GM18907 (cell line): ENCODE data around the gene PHPT1.
"Not testable (repeated sequence)": the region's sequence is repeated elsewhere in the genome, so short reads cannot be mapped to it uniquely, and the experiment has no call there.

Source experiments
- ATAC-seq: cut with Tn5 transposase; IDR thresholded peaks from one replicate; pipeline ENCODE4 v1.9.1; 2021; ENCODE audit warnings: mild to moderate bottlenecking, moderate library complexity; ENCODE audit not compliant: unreplicated experiment

Gene PHPT1

DNA sequence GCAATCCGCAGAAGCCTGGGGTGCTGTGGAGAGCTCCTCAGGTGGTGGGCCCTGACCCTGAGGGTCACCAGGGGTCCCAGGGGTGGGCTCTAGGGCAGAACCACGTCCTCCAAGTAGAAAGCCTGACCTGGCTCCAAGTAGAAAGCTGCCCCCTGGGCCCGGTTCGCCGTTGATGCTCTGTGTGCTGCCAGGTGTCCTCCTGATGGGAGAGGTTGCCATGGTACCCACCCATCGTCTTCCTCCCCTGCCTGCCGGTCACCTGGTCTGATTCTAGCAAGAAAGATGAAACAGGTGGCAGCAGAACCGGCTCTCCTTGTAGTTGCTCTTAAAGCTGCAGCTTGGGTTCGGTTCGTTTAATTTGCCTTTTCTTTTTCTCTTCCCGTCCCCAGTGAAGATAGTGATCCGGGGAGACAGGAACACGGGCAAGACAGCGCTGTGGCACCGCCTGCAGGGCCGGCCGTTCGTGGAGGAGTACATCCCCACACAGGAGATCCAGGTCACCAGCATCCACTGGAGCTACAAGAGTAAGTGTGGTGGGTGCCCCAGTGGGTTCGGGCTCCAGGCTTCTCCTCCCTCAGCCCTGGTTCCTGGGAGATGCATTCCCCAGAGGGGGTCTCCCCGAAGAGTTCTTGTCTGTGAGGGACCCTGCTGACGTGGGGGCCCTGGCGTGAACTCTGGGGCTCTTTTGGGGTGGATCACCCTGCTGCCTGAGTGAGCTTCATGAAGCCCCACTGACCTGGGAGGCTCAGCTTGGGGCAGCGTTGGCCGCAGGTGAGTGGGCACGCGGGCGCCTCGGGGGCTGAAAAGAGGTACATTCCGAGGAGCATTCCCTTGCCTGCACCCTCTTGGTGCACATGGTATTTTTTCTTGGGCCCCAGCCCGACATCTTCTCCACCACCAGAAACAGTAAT, 25.8 kb upstream of the PHPT1 start:
- ATAC-seq: no peak

GRCh38 chr9:136824496-136825225, 24.5 kb upstream of the PHPT1 start:
- ATAC-seq: no peak

GRCh38 chr9:136825295-136826187, 23.7 kb upstream of the PHPT1 start:
- no peak for ATAC-seq

DNA sequence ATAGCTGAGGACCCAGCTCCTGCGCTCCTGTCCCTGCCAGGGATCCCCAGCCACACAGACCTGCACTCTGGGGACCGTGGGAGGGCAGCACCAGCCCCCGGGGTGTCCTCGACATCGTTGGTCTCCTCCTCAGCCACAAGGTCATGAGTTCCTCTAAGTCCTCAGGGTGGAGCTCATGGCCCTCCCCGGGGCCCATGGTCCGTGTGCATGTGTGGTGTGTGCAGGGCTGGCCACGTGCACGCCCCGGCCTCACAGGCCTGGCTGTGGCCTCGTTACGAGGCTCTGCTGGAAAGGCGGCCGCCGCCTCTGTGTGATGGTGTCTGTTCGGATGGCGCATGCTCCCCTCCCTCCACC, 23.0 kb upstream of the PHPT1 start:
- ATAC-seq: no peak

DNA sequence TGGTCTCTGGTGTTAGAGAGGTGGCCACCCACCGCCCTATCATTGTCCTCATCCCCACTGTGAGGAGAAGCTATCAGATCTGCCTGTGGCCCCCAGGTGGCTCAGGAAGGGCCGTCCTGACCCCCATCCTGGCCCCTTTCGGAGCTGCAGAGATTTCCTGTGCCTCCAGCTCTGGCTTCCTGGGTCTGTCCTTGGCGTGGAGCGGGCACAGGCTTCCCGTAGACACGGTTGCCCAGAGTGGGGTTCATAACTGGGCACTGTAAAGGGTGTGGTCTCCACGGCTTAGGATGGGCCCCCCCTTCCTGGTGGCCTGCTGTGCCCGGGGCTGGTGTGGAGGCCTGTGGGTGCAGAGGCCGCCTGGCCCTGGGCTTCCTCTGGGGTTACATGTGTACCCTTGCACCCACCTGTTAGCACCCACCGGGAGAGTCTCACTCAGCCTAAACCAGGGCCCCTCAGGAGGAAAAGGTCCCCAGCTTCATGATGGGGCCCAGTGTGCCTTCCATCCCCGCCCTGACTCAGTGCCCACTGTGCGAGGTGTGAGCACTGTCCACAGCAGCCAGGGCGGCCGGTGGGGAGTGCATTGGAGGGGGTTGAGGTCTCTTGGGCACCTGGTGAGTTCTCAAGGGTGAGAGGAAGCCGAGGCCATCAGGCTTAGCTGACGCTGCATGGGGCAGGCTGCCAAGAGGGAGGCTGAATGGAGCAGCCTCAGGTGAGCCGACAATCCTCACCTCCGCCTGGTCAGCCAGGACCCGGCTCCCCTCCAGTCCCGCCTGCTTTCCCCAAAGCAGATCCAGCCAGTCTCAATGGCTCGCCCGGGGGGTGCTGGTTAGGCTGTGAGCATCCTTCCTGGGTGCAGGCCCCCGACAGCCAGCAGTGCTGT, 22.3 kb upstream of the PHPT1 start:
- ATAC-seq: no peak

DNA sequence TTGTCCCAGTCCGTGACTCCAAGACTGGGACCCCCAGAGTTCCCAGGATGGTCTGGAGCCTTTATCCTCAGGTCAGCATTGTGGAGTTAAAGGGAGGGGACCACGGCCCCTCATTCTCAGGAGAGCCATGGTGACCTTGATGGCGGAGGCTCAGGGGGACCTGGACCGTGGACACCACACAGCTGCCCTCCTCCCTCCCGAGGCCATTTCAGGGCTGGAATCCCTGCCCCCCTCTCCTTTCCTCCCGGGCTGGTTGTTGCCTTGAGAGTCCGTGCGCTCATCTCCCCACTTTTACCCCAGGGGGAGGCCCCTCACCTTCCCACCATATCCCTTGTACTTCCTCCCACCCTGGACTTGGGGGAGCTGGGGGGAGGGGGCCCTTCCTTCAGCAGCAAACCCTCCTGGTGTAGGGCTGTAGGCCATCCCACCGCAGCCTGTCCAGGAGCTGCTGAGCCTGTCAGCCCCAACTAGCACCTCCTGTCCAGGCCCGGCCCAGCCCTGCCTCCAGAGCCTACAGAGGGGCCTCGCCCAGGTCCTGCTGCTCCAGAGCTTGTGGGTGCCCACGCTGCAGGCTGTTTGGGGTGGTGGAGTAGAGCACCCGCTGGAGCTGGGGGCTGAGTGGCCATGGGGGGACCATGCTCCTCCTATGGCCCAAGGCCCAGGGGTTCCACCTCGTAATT, 21.3 kb upstream of the PHPT1 start:
- no peak for ATAC-seq

GRCh38 chr9:136828474-136829140, 20.6 kb upstream of the PHPT1 start:
- no peak for ATAC-seq

DNA sequence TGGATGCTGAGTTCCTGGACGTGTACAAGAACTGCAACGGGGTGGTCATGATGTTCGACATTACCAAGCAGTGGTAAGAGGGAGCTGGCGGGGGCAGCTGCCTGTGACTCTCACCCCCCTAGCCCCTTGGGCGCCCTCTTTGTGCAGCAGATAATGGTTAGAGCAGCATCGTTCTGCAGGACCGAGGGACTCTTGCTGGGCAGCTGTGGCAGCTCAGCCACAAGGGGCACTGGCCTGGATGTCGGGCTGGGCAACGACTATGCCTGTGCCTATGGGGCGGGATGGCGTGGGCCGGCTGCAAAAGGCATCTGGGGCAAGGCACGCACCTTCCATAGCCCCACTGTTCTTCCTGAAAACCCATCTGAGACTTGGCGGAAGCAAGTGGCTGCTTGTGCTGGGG, 19.8 kb upstream of the PHPT1 start:
- ATAC-seq: no peak

DNA sequence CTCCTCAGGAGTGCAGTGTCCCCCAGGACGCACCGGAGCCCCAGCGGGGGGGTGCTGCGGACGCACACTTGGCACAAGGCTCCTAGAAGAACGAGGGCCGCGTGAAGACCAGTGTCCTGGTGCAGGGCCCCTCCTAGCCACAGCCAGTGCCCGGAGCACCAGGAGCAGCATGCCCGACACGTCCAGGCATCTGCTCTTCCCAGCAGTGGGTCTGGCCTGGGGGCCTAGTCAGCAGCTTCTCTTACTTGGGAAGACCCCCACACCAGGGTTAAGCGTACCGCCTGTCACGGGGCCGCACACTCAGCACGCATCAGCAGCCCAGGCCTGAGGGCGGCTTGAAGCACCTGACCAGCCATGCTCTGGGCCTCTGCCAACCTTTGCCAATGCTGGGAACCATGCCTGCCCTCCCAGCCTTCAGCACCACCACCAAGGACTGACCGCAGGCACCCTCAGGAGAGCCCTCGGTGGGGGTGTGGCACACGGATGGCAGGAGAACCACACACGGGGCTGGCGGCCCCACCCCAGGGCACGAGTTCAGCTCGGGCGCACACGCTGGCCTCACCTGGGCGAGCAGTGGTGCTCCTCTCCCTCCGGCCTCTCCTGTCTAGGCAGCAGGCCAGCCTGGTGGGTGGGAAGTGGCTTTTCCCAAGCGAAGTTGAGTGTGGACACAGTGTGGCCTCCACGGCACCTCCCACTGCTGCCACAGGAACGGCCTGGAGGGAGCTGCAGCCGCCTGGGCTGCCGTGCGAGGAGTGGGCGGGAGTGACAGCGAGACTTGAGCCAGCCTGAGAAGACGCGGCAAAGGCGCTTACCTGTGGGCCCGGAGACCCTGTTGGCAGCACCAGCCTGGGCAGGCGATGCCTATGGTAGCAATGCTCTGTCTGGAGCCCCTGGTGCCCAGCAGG, 19.0 kb upstream of the PHPT1 start:
- ATAC-seq: no peak

DNA sequence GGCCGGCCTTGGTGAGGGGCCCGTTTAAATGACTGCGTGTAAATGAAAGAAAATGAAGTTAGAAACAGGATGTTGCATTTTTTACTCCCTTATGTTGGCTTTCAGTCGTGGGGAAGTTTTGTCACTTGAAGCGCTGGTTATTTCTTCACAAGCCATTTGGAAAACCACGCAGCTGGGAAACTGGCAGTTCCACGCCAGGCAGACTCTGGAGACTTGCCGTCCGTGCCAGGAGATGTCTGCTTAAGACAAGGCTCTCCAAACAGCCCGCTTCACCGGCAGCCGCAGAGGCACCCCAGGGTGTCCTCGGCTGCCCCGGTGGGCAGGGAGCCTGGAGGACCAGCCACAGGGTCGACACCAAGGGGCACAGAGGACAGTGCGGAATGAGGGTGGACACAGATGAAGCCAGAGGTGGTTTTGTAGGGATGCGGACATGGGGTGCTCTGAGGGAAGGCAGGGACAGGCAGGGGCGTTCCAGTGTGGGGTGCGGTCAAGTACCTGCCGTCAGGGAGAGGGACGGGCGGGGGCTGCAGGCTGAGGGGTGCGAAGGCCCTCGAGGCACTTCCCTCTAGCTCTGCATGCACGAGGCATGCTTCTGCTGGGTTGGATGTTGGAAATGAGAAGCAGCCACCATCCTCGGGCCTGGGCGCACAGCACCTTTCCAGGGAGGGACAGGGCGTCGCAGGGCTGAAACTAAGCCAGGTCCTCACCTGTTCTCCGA, 18.0 kb upstream of the PHPT1 start:
- no peak for ATAC-seq

GRCh38 chr9:136831720-136832104, 17.5 kb upstream of the PHPT1 start:
- ATAC-seq: no peak

- no peak for ATAC-seq
Observed at GRCh38 chr9:136832581-136832980, 16.6 kb upstream of the PHPT1 start.

GRCh38 chr9:136833381-136834048, 15.7 kb upstream of the PHPT1 start:
- ATAC-seq: not testable (repeated sequence)

DNA sequence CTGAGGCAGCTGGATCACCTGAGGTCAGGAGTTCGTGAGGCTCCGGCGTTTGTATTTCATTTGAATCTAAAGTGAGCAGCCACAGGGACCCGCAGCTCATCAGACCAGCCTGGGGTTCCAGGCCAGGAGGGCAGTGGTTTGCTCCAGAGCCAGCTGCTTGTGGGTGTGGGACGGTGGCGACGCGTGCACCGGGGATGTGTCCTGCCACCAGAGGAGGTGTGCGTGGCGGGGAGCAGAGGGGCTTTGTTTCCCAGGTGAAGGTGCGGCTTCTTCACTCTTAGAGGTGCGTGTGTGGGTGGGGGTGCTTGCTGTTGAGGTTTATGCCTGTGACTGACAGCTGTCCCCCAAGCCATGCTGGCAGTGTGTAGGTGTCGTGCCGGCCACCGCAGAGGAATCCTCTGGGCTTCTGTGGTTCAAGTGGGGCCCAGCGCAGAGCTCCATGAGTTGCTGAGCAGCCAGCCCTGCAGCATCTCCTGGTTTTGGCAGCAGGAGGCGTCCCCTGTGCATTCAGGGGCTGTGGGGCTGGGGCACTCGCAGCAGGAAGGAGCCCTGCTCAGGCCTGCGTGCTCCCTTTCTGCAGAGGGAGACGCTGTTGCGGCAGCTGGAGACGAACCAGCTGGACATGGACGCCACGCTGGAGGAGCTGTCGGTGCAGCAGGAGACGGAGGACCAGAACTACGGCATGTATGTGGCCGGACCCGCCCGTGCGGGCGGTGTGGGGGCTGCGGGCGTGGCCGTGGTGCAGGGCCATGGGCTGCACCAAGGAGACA, 13.9 kb upstream of the PHPT1 start:
- ATAC-seq: no peak

DNA sequence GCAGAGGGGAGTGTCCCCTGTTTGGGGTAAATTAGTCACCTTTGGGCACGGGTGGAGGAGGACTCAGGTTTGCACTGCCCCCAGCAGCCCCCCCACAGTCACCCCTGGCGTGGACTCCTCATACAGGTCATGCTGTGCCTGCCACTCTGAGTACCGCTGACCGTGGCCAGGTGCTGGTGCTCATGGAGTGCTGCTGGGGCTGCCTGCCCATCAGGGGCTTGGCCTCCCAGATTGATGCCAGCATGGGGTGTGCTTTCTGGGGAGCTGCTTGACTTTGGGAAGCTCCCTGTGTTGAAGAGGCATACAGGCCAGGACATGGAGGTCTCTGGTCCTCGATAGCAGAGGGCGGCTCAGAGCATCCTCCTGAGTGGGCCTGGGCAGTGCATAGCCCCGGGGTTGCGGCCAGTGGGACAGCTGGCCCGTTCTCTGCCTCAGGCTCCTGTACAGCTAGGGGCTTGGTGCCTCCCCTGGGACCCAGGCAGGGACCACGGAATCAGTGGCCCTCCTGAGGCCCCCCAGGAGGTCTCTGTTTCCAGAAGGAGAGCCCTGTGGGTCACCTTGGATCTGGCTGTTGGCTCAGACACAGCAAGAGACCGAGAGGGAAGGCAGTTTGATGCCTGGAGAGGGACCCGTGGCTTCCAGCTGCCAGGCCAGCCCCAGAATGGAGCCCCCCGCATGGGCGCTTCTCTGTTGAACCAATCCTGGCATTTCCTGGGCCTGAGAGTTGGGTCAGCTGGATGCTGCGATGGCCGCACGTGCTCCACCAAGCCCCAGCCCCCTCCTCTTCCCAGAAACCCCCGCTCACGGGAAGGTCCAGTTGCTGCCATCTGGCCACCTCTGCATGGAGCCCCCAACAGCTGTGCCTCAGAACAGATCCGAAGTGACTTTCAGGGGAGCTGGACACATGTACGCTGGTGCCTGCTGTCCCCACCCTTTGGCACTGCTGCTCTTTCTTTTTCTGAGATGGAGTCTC, 13.0 kb upstream of the PHPT1 start:
- no peak for ATAC-seq
